HEK293 (cell line): ENCODE measurements around the gene LDB2.

Source experiments
- CTCF ChIA-PET: fragments of 350-600 bp; formaldehyde crosslinking; extraction: SDS; loops from one replicate; lab custom pipeline; 2021; ENCODE audit warnings: antibody characterized with exemption; lab: Yijun Ruan, JAX
- POLR2A ChIA-PET: fragments of 300-600 bp; formaldehyde crosslinking; extraction: SDS; loops from one replicate; lab custom pipeline; 2020; ENCODE audit warnings: antibody characterized with exemption, inconsistent platforms; lab: Yijun Ruan, JAX
- H3K27ac ChIP-seq: fragments of 200-500 bp; sonication (Bioruptor generic); 2 replicates; pipeline ENCODE4 v1.5.1; 2014; ENCODE audit warnings: low read depth, low read length, control low read depth, inconsistent platforms; ENCODE audit errors: extremely low read depth
- H3K36me3 ChIP-seq, 2 experiments: fragments of 200-500 bp in 1 of 2; sonication (Bioruptor generic) in 1 of 2; 1 replicate in 1 of 2; 2 replicates in 1 of 2; pipeline ENCODE4 v1.5.1; 2014 to 2017; ENCODE audit warnings: inconsistent platforms in 2 of 2, low read length in 2 of 2; ENCODE audit not compliant: control insufficient read depth in 2 of 2, insufficient read depth in 1 of 2
- H3K4me1 ChIP-seq: fragments of 200-500 bp; sonication (Bioruptor generic); 2 replicates; pipeline ENCODE4 v1.5.1; 2014; ENCODE audit warnings: mild to moderate bottlenecking, low read length, inconsistent platforms; ENCODE audit not compliant: control insufficient read depth, insufficient read depth
- H3K4me3 ChIP-seq: 2 replicates; pipeline ENCODE4 v1.5.1; 2011; ENCODE audit warnings: low read depth, mild to moderate bottlenecking, control low read depth, low read length, moderate library complexity
- H3K9me3 ChIP-seq: fragments of 200-500 bp; sonication (Bioruptor generic); 2 replicates; pipeline ENCODE4 v1.5.1; 2014; ENCODE audit warnings: low read depth, low read length, inconsistent platforms; ENCODE audit not compliant: control insufficient read depth, insufficient read depth
- MEIS1 ChIP-seq: sonication (generic); formaldehyde crosslinking; IDR thresholded peaks from 2 replicates; pipeline ENCODE4 v1.8.1; 2022; ENCODE audit warnings: missing genetic modification reagents, mild to moderate bottlenecking, borderline replicate concordance
- SP7 ChIP-seq: fragments of 450-650 bp; formaldehyde crosslinking; IDR thresholded peaks from 2 replicates; pipeline ENCODE4 v1.5.1; 2016; ENCODE audit warnings: missing biosample characterization, missing genetic modification characterization
- ZNF10 ChIP-seq: fragments of 450-650 bp; formaldehyde crosslinking; IDR thresholded peaks from 2 replicates; pipeline ENCODE4 v1.5.1; 2017; ENCODE audit warnings: missing biosample characterization, missing genetic modification characterization
- ZNF138 ChIP-seq: fragments of 450-650 bp; formaldehyde crosslinking; IDR thresholded peaks from 2 replicates; pipeline ENCODE4 v1.5.1; 2016; ENCODE audit warnings: missing biosample characterization, missing genetic modification characterization, borderline replicate concordance
- ZNF24 ChIP-seq: fragments of 450-650 bp; formaldehyde crosslinking; IDR thresholded peaks from 2 replicates; pipeline ENCODE4 v1.5.1; 2016; ENCODE audit warnings: missing biosample characterization, missing genetic modification characterization
- ZNF292 ChIP-seq: fragments of 450-650 bp; formaldehyde crosslinking; IDR thresholded peaks from 2 replicates; pipeline ENCODE4 v1.5.1; 2016; ENCODE audit warnings: low read depth, missing biosample characterization, missing genetic modification characterization, borderline replicate concordance
- ZNF555 ChIP-seq: fragments of 450-650 bp; formaldehyde crosslinking; conservative IDR thresholded peaks from 2 replicates; pipeline ENCODE4 v1.5.1; 2017; ENCODE audit warnings: missing biosample characterization, mild to moderate bottlenecking, missing genetic modification characterization, inconsistent platforms
- ZNF600 ChIP-seq: fragments of 450-650 bp; formaldehyde crosslinking; IDR thresholded peaks from 2 replicates; pipeline ENCODE4 v1.5.1; 2016; ENCODE audit warnings: missing biosample characterization, missing genetic modification characterization
- ZNF626 ChIP-seq: fragments of 450-650 bp; sonication (Bioruptor Pico); formaldehyde crosslinking; IDR thresholded peaks from 2 replicates; pipeline ENCODE4 v1.5.1; 2018; ENCODE audit warnings: missing biosample characterization, missing genetic modification characterization, inconsistent platforms
- ZNF654 ChIP-seq: fragments of 450-650 bp; formaldehyde crosslinking; IDR thresholded peaks from 2 replicates; pipeline ENCODE4 v1.5.1; 2016; ENCODE audit warnings: low read depth, missing biosample characterization, missing genetic modification characterization
- TF ChIP-seq, protein P1 (sequence below): fragments of 450-650 bp; formaldehyde crosslinking; IDR thresholded peaks from 2 replicates; pipeline ENCODE4 v1.5.1; 2016; ENCODE audit warnings: missing biosample characterization, missing genetic modification characterization
- TF ChIP-seq, protein P2 (sequence below): fragments of 450-650 bp; formaldehyde crosslinking; IDR thresholded peaks from 2 replicates; pipeline ENCODE4 v1.5.1; 2016; ENCODE audit warnings: missing biosample characterization, missing genetic modification characterization
- TF ChIP-seq, protein P3 (sequence below): sonication (generic); formaldehyde crosslinking; IDR thresholded peaks from 2 replicates; pipeline ENCODE4 v1.8.1; 2022; ENCODE audit warnings: mild to moderate bottlenecking, moderate library complexity, missing genetic modification reagents

LDB2 gene

DNA sequence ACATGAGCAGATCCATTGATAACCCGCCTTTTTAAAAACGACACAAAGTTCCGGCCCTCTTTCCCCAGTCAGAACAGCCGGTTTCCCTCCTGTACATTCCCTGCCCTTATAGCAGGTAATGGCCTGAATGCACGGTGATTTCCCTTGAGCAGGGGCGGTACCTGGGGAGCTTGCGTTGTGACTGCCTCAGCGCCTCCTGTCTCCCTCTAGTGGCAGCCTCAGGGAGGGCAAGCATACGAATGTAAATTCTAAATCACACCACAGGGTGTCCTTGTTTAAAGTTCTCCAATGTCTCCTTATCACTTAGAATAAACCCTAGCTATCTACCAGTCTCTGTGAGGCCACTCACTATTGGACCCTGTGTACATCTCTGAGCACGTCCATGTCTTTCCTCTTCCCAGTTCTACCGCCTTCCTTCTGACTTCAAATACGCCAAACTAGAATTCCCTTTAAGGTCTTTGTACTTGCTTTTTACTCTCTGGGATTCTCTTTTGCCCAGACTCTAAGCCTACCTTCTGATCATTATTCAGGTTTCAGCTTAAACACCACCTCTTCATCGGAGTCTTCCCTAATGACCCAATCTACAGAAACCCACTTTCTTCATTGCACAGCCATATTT lies 18.4 kb upstream of the LDB2 start:
- CTCF ChIA-PET = interaction anchor here (0.5 to 2.3 kb wide), 21 partner anchors 9 to 1587 kb away, joined by 3 to 14 read pairs (median 3); no protein-coding TSS in a partner anchor
- no peak overlapping the region for H3K4me3 ChIP-seq
- no peaks in the 10 kb centered on the region for H3K4me1 ChIP-seq
- no peak overlapping the region for H3K27ac ChIP-seq
- no peaks in the 10 kb centered on the region for H3K9me3 ChIP-seq
- TF ChIP-seq, protein P1, sequence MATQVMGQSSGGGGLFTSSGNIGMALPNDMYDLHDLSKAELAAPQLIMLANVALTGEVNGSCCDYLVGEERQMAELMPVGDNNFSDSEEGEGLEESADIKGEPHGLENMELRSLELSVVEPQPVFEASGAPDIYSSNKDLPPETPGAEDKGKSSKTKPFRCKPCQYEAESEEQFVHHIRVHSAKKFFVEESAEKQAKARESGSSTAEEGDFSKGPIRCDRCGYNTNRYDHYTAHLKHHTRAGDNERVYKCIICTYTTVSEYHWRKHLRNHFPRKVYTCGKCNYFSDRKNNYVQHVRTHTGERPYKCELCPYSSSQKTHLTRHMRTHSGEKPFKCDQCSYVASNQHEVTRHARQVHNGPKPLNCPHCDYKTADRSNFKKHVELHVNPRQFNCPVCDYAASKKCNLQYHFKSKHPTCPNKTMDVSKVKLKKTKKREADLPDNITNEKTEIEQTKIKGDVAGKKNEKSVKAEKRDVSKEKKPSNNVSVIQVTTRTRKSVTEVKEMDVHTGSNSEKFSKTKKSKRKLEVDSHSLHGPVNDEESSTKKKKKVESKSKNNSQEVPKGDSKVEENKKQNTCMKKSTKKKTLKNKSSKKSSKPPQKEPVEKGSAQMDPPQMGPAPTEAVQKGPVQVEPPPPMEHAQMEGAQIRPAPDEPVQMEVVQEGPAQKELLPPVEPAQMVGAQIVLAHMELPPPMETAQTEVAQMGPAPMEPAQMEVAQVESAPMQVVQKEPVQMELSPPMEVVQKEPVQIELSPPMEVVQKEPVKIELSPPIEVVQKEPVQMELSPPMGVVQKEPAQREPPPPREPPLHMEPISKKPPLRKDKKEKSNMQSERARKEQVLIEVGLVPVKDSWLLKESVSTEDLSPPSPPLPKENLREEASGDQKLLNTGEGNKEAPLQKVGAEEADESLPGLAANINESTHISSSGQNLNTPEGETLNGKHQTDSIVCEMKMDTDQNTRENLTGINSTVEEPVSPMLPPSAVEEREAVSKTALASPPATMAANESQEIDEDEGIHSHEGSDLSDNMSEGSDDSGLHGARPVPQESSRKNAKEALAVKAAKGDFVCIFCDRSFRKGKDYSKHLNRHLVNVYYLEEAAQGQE = no peak
- 0 out of 2 replicates have a peak, but pooled peaks have one; percentile 24 for TF ChIP-seq ZNF654 (tag by site-specific recombination)
- TF ChIP-seq ZNF626 = no peak
- POLR2A ChIA-PET = no interaction called here
- H3K36me3 ChIP-seq = no peaks in the 10 kb centered on the region

DNA sequence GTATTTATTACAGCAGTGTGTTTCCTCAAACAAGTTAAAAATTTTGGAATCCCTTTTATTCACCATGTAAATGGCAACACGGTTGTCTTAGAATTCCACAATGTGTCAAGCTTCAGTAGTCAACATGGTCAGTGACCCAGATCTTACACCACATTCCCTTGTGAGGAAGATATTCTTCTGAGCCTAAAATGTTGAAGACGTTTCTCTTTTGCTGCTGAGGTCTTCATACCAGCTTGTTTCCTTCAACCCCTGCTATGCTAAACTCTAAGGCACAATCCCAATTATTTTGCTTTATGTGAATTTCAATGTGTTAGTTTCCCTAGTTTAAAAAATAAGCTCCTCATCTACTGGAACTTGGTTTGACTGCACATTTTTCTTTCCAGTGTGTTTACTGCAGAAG lies 17.6 kb upstream of the LDB2 start:
- Histone ChIP-seq H3K27ac (no peak overlapping the region), H3K9me3 (no peaks in the 10 kb centered on the region), H3K4me3 (no peak overlapping the region), H3K36me3 (no peaks in the 10 kb centered on the region), H3K4me1 (no peaks in the 10 kb centered on the region)
- ChIA-PET CTCF (interaction anchor here (0.5 to 2.3 kb wide), 16 partner anchors 9 to 1361 kb away, joined by 3 to 14 read pairs (median 4); no protein-coding TSS in a partner anchor), POLR2A (no interaction called here)
- TF ChIP-seq, protein P2, sequence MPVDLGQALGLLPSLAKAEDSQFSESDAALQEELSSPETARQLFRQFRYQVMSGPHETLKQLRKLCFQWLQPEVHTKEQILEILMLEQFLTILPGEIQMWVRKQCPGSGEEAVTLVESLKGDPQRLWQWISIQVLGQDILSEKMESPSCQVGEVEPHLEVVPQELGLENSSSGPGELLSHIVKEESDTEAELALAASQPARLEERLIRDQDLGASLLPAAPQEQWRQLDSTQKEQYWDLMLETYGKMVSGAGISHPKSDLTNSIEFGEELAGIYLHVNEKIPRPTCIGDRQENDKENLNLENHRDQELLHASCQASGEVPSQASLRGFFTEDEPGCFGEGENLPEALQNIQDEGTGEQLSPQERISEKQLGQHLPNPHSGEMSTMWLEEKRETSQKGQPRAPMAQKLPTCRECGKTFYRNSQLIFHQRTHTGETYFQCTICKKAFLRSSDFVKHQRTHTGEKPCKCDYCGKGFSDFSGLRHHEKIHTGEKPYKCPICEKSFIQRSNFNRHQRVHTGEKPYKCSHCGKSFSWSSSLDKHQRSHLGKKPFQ (tag by site-specific recombination) = no peak
- TF ChIP-seq MEIS1 (CRISPR knock-in tag) = no peak

DNA sequence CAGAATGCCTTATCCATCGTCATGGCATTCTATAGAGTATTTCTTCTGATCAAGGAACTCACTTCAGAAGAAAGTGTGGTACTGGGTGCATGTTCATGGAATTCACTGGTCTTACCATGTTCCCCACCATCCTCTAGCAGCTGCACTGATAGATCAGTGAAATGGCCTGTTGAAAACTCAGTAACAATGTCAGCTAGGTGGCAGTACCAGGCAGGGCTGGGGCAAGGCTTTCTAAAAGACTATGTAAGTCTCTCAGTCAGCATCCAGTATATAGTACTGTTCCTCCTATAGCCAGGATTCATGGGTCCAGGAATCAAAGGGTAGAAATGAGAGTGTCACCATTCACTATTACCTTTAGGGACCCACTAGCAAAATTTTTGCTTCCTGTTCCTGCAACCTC lies 15.8 kb upstream of the LDB2 start:
- Histone ChIP-seq H3K4me3 (no peak overlapping the region), H3K4me1 (no peaks in the 10 kb centered on the region), H3K9me3 (no peaks in the 10 kb centered on the region), H3K36me3 (no peaks in the 10 kb centered on the region), H3K27ac (no peak overlapping the region)
- TF ChIP-seq ZNF292 (tag by site-specific recombination) (no peak), ZNF24 (tag by site-specific recombination) (no peak), ZNF555 (tag by site-specific recombination) (no peak), ZNF138 (tag by site-specific recombination) (no peak), ZNF600 (no peak), ZNF10 (tag by site-specific recombination) (no peak), SP7 (tag by site-specific recombination) (no peak)
- TF ChIP-seq, protein P3, sequence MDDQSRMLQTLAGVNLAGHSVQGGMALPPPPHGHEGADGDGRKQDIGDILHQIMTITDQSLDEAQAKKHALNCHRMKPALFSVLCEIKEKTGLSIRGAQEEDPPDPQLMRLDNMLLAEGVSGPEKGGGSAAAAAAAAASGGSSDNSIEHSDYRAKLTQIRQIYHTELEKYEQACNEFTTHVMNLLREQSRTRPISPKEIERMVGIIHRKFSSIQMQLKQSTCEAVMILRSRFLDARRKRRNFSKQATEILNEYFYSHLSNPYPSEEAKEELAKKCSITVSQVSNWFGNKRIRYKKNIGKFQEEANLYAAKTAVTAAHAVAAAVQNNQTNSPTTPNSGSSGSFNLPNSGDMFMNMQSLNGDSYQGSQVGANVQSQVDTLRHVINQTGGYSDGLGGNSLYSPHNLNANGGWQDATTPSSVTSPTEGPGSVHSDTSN (CRISPR knock-in tag) = no peak
- ChIA-PET POLR2A (no interaction called here), CTCF (no interaction called here)
